H1 (cell line): ENCODE results near the gene PLA1A. TPM values are rescaled to one million over a fixed set of nuclear protein-coding genes. Genes with fewer than 3 reads are reported as not detected.

ENCODE experiments used
- CTCF ChIA-PET: fragments of 300-600 bp; sonication (Branson Sonifier 250); formaldehyde crosslinking; loops from one replicate; lab custom pipeline; 2021; ENCODE audit not compliant: partially characterized antibody; lab: Charles Lee
- POLR2A ChIA-PET: fragments of 300-600 bp; sonication (Branson Sonifier 250); formaldehyde crosslinking; loops from one replicate; lab custom pipeline; 2021; ENCODE audit warnings: inconsistent platforms; ENCODE audit not compliant: partially characterized antibody; lab: Charles Lee
- DNase-seq, 2 experiments: peaks; one replicate each; pipeline versions ENCODE4 v3.0.0 to v3.0.0-alpha.2; 2010 to 2022; ENCODE audit warnings: low spot score in 2 of 2, low read depth in 1 of 2, mixed read lengths in 1 of 2
- FAIRE-seq: peaks from 2 replicates; lab custom pipeline; 2011; peaks lifted over from hg19 to GRCh38; lab: Jason Lieb, UNC
- H2AFZ ChIP-seq: 2 replicates; pipeline ENCODE4 v1.8.1; 2012; ENCODE audit warnings: low read length, inconsistent platforms
- H2AK5ac ChIP-seq: 2 replicates; pipeline ENCODE4 v1.6.1; 2013; ENCODE audit warnings: low read depth, low read length
- H2BK120ac ChIP-seq: replicated peaks from 2 replicates; pipeline ENCODE3; 2013; ENCODE audit warnings: low read depth, low read length, inconsistent platforms
- H2BK12ac ChIP-seq: 2 replicates; pipeline ENCODE4 v1.6.1; 2013; ENCODE audit warnings: low read depth, low read length
- H2BK15ac ChIP-seq: 2 replicates; pipeline ENCODE4 v1.6.1; 2013; ENCODE audit warnings: low read length
- H2BK20ac ChIP-seq: 2 replicates; pipeline ENCODE4 v1.6.1; 2013; ENCODE audit warnings: low read length
- H2BK5ac ChIP-seq: 2 replicates; pipeline ENCODE4 v1.6.1; 2013; ENCODE audit warnings: low read depth, low read length
- H3K14ac ChIP-seq: 2 replicates; pipeline ENCODE4 v1.6.1; 2013; ENCODE audit warnings: inconsistent platforms; ENCODE audit not compliant: insufficient read length
- H3K18ac ChIP-seq: 2 replicates; pipeline ENCODE4 v1.6.1; 2013; ENCODE audit warnings: low read length; ENCODE audit errors: extremely low read depth
- H3K23ac ChIP-seq: 2 replicates; pipeline ENCODE4 v1.6.1; 2013; ENCODE audit warnings: inconsistent platforms; ENCODE audit not compliant: insufficient read length
- H3K23me2 ChIP-seq: 2 replicates; pipeline ENCODE4 v1.6.1; 2013; ENCODE audit warnings: low read depth, low read length
- H3K27ac ChIP-seq: 2 replicates; pipeline ENCODE4 v1.6.1; 2011; ENCODE audit warnings: low read depth, low read length, inconsistent platforms
- H3K27me3 ChIP-seq, 4 experiments: replicated peaks in 1 of 4; 1 replicate in 1 of 4; 2 replicates in 3 of 4; pipeline versions ENCODE4 v1.6.1 to v1.8.1; 2011 to 2013; ENCODE audit warnings: low read length in 3 of 4, mild to moderate bottlenecking in 3 of 4, inconsistent platforms in 2 of 4, mixed read lengths in 2 of 4, moderate library complexity in 1 of 4; ENCODE audit not compliant: control insufficient read depth in 3 of 4, insufficient read depth in 3 of 4; ENCODE audit errors: extremely low read depth in 1 of 4
- H3K36me3 ChIP-seq, 4 experiments: 2 replicates each; pipeline versions ENCODE4 v1.6.1 to v1.8.1; 2011 to 2013; ENCODE audit warnings: mild to moderate bottlenecking in 4 of 4, low read length in 3 of 4, moderate library complexity in 2 of 4, control low read depth in 1 of 4, inconsistent platforms in 1 of 4; ENCODE audit not compliant: insufficient read depth in 4 of 4, control insufficient read depth in 2 of 4
- H3K4ac ChIP-seq: replicated peaks from 2 replicates; pipeline ENCODE3; 2013; ENCODE audit warnings: low read length, low read depth, mixed read lengths, inconsistent platforms; ENCODE audit not compliant: insufficient read length
- H3K4me1 ChIP-seq, 4 experiments: replicated peaks in 1 of 4; 1 replicate in 1 of 4; 2 replicates in 3 of 4; pipeline versions ENCODE4 v1.6.1 to v1.8.1; 2011 to 2013; ENCODE audit warnings: low read length in 3 of 4, inconsistent platforms in 2 of 4, mixed read lengths in 1 of 4; ENCODE audit not compliant: insufficient read depth in 4 of 4, control insufficient read depth in 3 of 4
- H3K4me2 ChIP-seq, 2 experiments: 2 replicates each; pipeline versions ENCODE4 v1.6.1 to v1.8.1; 2011 to 2013; ENCODE audit warnings: low read depth in 2 of 2, low read length in 2 of 2, control low read depth in 1 of 2, inconsistent platforms in 1 of 2, mild to moderate bottlenecking in 1 of 2; ENCODE audit not compliant: insufficient read depth in 1 of 2
- H3K4me3 ChIP-seq, 4 experiments: fragments of 200-600, 300-600 bp in 1 of 4; sonication (generic), shearing (Covaris generic), sonication (Bioruptor Twin) in 1 of 4; 2 replicates each; pipeline versions ENCODE4 v1.5.1 to v1.8.1; 2011 to 2016; ENCODE audit warnings: low read length in 4 of 4, low read depth in 3 of 4, control low read depth in 2 of 4, inconsistent platforms in 2 of 4, mild to moderate bottlenecking in 2 of 4, mixed read lengths in 1 of 4, moderate library complexity in 1 of 4; ENCODE audit not compliant: insufficient read depth in 2 of 4; ENCODE audit errors: extremely low read depth in 1 of 4
- H3K56ac ChIP-seq: replicated peaks from 2 replicates; pipeline ENCODE3; 2013; ENCODE audit warnings: low read depth, mild to moderate bottlenecking, mixed read lengths, low read length, inconsistent platforms; ENCODE audit not compliant: insufficient read length
- H3K79me1 ChIP-seq: 2 replicates; pipeline ENCODE4 v1.6.1; 2013; ENCODE audit warnings: low read depth, low read length, control low read depth
- H3K79me2 ChIP-seq, 2 experiments: 2 replicates each; pipeline versions ENCODE4 v1.6.1 to v1.8.1; 2012 to 2013; ENCODE audit warnings: low read length in 2 of 2, mild to moderate bottlenecking in 2 of 2, inconsistent platforms in 1 of 2; ENCODE audit not compliant: insufficient read depth in 2 of 2, control insufficient read depth in 1 of 2
- H3K9ac ChIP-seq, 4 experiments: replicated peaks in 1 of 4; 1 replicate in 1 of 4; 2 replicates in 3 of 4; pipeline versions ENCODE4 v1.6.1 to v1.8.1; 2011 to 2013; ENCODE audit warnings: low read depth in 3 of 4, low read length in 3 of 4, control low read depth in 2 of 4, mild to moderate bottlenecking in 2 of 4, moderate library complexity in 2 of 4, inconsistent platforms in 1 of 4; ENCODE audit errors: extremely low read depth in 1 of 4
- H3K9me3 ChIP-seq, 2 experiments: 2 replicates each; pipeline versions ENCODE4 v1.6.1 to v1.8.1; 2012 to 2013; ENCODE audit warnings: mild to moderate bottlenecking in 2 of 2, moderate library complexity in 2 of 2, control low read depth in 1 of 2, inconsistent platforms in 1 of 2, low read depth in 1 of 2, low read length in 1 of 2, mixed read lengths in 1 of 2; ENCODE audit not compliant: insufficient read depth in 2 of 2
- H4K20me1 ChIP-seq, 2 experiments: replicated peaks in 1 of 2; 2 replicates each; pipeline versions ENCODE3 to v1.8.1; 2011 to 2013; ENCODE audit warnings: inconsistent platforms in 2 of 2, low read length in 2 of 2, mild to moderate bottlenecking in 1 of 2; ENCODE audit not compliant: insufficient read depth in 2 of 2, control insufficient read depth in 1 of 2
- H4K5ac ChIP-seq: 2 replicates; pipeline ENCODE4 v1.6.1; 2013; ENCODE audit warnings: low read length, low read depth, mixed read lengths, inconsistent platforms; ENCODE audit not compliant: insufficient read length
- H4K8ac ChIP-seq: 2 replicates; pipeline ENCODE4 v1.8.0; 2013; ENCODE audit warnings: mild to moderate bottlenecking, moderate library complexity, low read length, inconsistent platforms; ENCODE audit not compliant: insufficient read depth; ENCODE audit errors: extremely low read depth
- H4K91ac ChIP-seq: replicated peaks from 2 replicates; pipeline ENCODE3; 2013; ENCODE audit warnings: low read length, mixed read lengths, inconsistent platforms; ENCODE audit not compliant: insufficient read length
- ASH2L ChIP-seq: fragments of 200-600, 300-600 bp; sonication (generic); IDR thresholded peaks from one replicate; pipeline ENCODE4 v1.7.1; 2017; ENCODE audit warnings: low read length
- ATF3 ChIP-seq: IDR thresholded peaks from 2 replicates; pipeline ENCODE4 v1.6.1; 2011; ENCODE audit warnings: low read depth, mild to moderate bottlenecking, low read length; ENCODE audit not compliant: insufficient read depth
- BACH1 ChIP-seq: IDR thresholded peaks from 2 replicates; pipeline ENCODE4 v1.6.1; 2012; ENCODE audit warnings: low read length, improper control_type of control experiment
- BRCA1 ChIP-seq: IDR thresholded peaks from 2 replicates; pipeline ENCODE4 v1.6.1; 2012; ENCODE audit warnings: low read depth, low read length, improper control_type of control experiment
- EP300 ChIP-seq, 2 experiments: IDR thresholded peaks; 1 replicate in 1 of 2; 2 replicates in 1 of 2; pipeline ENCODE4 v1.6.1; 2011 to 2012; ENCODE audit warnings: low read depth in 2 of 2, low read length in 2 of 2, mild to moderate bottlenecking in 2 of 2, borderline replicate concordance in 1 of 2, inconsistent platforms in 1 of 2, moderate library complexity in 1 of 2
- FOSL1 ChIP-seq: IDR thresholded peaks from 2 replicates; pipeline ENCODE4 v1.6.1; 2011; ENCODE audit warnings: mild to moderate bottlenecking, low read depth, low read length, moderate library complexity; ENCODE audit not compliant: insufficient read depth
- JUND ChIP-seq: IDR thresholded peaks from 2 replicates; pipeline ENCODE4 v1.6.1; 2011; ENCODE audit warnings: mild to moderate bottlenecking, improper control_type of control experiment, low read length
- POLR2A ChIP-seq, 2 experiments: IDR thresholded peaks; 1 replicate in 1 of 2; 2 replicates in 1 of 2; pipeline ENCODE4 v1.6.1; 2011; ENCODE audit warnings: low read depth in 2 of 2, low read length in 2 of 2, mild to moderate bottlenecking in 2 of 2; ENCODE audit errors: control extremely low read depth in 1 of 2
- SAP30 ChIP-seq: fragments of 300-600 bp; sonication (generic); IDR thresholded peaks from 2 replicates; pipeline ENCODE4 v1.7.1; 2012; ENCODE audit warnings: low read length, moderate library complexity, mild to moderate bottlenecking, inconsistent platforms; ENCODE audit not compliant: insufficient read depth, insufficient replicate concordance
- SIRT6 ChIP-seq: IDR thresholded peaks from one replicate; pipeline ENCODE4 v1.7.1; 2012; ENCODE audit warnings: low read length, inconsistent platforms
- SUZ12 ChIP-seq: fragments of 200-600 bp; sonication (generic); IDR thresholded peaks from 2 replicates; pipeline ENCODE4 v1.6.1; 2012; ENCODE audit warnings: mild to moderate bottlenecking, inconsistent platforms, low read length, moderate library complexity, mixed read lengths
- TAF1 ChIP-seq: IDR thresholded peaks from 2 replicates; pipeline ENCODE4 v1.6.1; 2011; ENCODE audit warnings: mild to moderate bottlenecking, low read depth, low read length
- TCF12 ChIP-seq: IDR thresholded peaks from 2 replicates; pipeline ENCODE4 v1.6.1; 2011; ENCODE audit warnings: low read depth, mild to moderate bottlenecking, low read length
- ZNF274 ChIP-seq: IDR thresholded peaks from 2 replicates; pipeline ENCODE4 v1.7.0; 2012; ENCODE audit warnings: low read length, borderline replicate concordance; ENCODE audit errors: extremely low read depth
- WGBS, 2 experiments: shearing (Covaris generic) in 1 of 2; methylation state at CpG; one replicate each; pipeline versions ENCODE4 v1.1.6 to v1.1.7; 2013 to 2015; ENCODE audit warnings: low lambda C conversion rate in 2 of 2, mixed read lengths in 2 of 2, inconsistent platforms in 1 of 2, low coverage in 1 of 2, missing lambda C conversion rate in 1 of 2; ENCODE audit not compliant: insufficient replicate concordance in 2 of 2, insufficient coverage in 1 of 2, insufficient read length in 1 of 2; ENCODE audit errors: extremely low coverage in 1 of 2, missing lambda C conversion rate in 1 of 2; 5-methylcytosine and 5-hydroxymethylcytosine counted together
- polyA plus RNA-seq, 7 experiments: library from polyadenylated mRNA; depleted of rRNA in 3 of 7; stranded (reverse) in 5 of 7; unstranded in 2 of 7; fragments of >200 nt in 5 of 7; fragments of 200-250 nt in 2 of 7; gene quantifications; 1 replicate in 5 of 7; 2 replicates in 1 of 7; 4 replicates in 1 of 7; pipeline versions ENCODE4 v1.2.1 to v1.2.3, GENCODE V29; 2011 to 2013; ENCODE audit warnings: missing spikeins in 2 of 7, mixed read lengths in 2 of 7
- total RNA-seq: library from RNA; stranded (reverse); fragmentation: NEBNext Ultra II Directional; extraction: Animal tissue kit (Norgen Biotek cat#: 25700); gene quantifications from 2 replicates; pipeline ENCODE4 v1.2.1, GENCODE V29; 2021

The PLA1A gene
- total and polyA plus RNA-seq, 2 of the 8 experiments (the other 6 are each of a cell fraction or from before 2014, with no cell fraction given), result not detected

- Histone ChIP-seq H2BK15ac (no peak overlapping the region), H4K5ac (no peak overlapping the region), H3K27ac (no peak overlapping the region), H3K4me2 (no peak overlapping the region), H3K56ac (no peak overlapping the region), H3K23me2 (no peaks in the 10 kb centered on the region), H3K27me3 (no peaks in the 10 kb centered on the region), H3K23ac (no peak overlapping the region), H3K4me1 (peaks cover 0 to 4% (median 1%) of the 10 kb centered on the region in 4 experiments; a peak in 2 of 7 replicates), H2BK5ac (no peak overlapping the region), H2BK20ac (no peak overlapping the region), H2BK12ac (no peak overlapping the region), H2AK5ac (no peak overlapping the region), H2BK120ac (no peak overlapping the region), H3K9ac (no peak overlapping the region), H3K4me3 (no peak overlapping the region), H3K79me2 (no peaks in the 10 kb centered on the region), H4K8ac (no peak overlapping the region), H3K36me3 (no peaks in the 10 kb centered on the region), H3K18ac (no peak overlapping the region), H4K91ac (no peak overlapping the region), H3K4ac (no peak overlapping the region), H2AFZ (no peak overlapping the region), H3K9me3 (no peaks in the 10 kb centered on the region), H4K20me1 (no peaks in the 10 kb centered on the region), H3K79me1 (no peaks in the 10 kb centered on the region), H3K14ac (no peak overlapping the region)
- DNase-seq, result no peak
- no peak for FAIRE-seq
- ChIA-PET CTCF (interaction anchor here (0.7 to 1.0 kb wide), 2 partner anchors 134 to 327 kb away, joined by 3 read pairs; no protein-coding TSS in a partner anchor), POLR2A (no interaction called here)
- 100% methylated on average over 1 of the region's 1 CpG; no CpG with 5 or more reads in 1 of the 2 experiments for WGBS, 2 experiments
- TF ChIP-seq TAF1 (no peak), TCF12 (no peak), BACH1 (no peak), BRCA1 (no peak), SAP30 (no peak), ZNF274 (no peak), FOSL1 (no peak), ATF3 (no peak), JUND (no peak), ASH2L (no peak), POLR2A (IDR thresholded peaks at IDR 0.05; ENCODE audit: control extremely low read depth in 1 of 2, low read depth in 2 of 2, low read length in 2 of 2) (no peak), EP300 (IDR thresholded peaks at IDR 0.05; ENCODE audit: borderline replicate concordance in 1 of 2, low read depth in 2 of 2, low read length in 2 of 2) (no peak), SUZ12 (no peak), SIRT6 (no peak)
Measured at GRCh38 chr3:119555929-119556328, 41.8 kb upstream of the PLA1A start.
